ENCODE measurements around the gene TRIM4.

DNA sequence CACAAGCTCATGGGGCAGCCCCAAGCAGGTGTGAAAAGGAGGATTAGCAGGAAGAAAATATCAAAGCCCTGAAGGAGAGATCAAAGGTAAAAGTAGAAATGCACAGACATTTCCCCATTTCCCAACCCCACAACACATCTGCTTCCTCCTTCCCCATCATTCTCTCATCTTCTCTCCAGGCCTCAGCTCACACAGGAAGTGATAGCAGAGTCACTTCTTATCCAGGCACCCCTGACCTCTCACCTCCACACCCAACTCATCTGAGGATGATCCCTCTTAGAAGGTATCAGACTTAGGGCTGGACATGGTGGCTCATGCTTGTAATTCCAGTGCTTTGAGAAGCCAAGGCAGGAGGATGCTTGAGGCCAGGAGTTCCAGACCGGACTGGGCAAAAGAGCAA lies 28.3 kb upstream of the TRIM4 start:
- TF ChIP-seq CTCF (IDR thresholded peaks at IDR 0.05) (no peak), POLR2A (IDR thresholded peaks at IDR 0.05) (no peak), EP300 (IDR thresholded peaks at IDR 0.05) (no peak)
